HG02763 (cell line): ENCODE data around the gene VPS52.
A peak's percentile ranks its signal among the peaks of the same experiment; 100 is the strongest.

Source experiments
- ATAC-seq: cut with Tn5 transposase; IDR thresholded peaks from one replicate; pipeline ENCODE4 v1.9.1; 2021; ENCODE audit warnings: mild to moderate bottlenecking, moderate library complexity; ENCODE audit not compliant: unreplicated experiment

VPS52 gene

GRCh38 chr6:33271468-33272274, at the start of gene VPS52, which contains the start of gene RPS18:
Gene VPS52 (minus strand): TSS chr6:33271876. CDS start chr6:33271675, 201 bp downstream.
Gene RPS18 (plus strand): TSS chr6:33272075. CDS start chr6:33272120, 45 bp downstream.
- ATAC-seq = peak; percentile 83

GRCh38 chr6:33321227-33321626, 49.6 kb upstream of the VPS52 start:
- no peak for ATAC-seq

GRCh38 chr6:33320315-33321181, 48.9 kb upstream of the VPS52 start:
- ATAC-seq = no peak

GRCh38 chr6:33319939-33320314, 48.3 kb upstream of the VPS52 start:
- ATAC-seq = no peak

- no peak for ATAC-seq
Measured at GRCh38 chr6:33318426-33319073, 46.9 kb upstream of the VPS52 start.

GRCh38 chr6:33317669-33318425, 46.2 kb upstream of the VPS52 start, which contains the start of gene ZBTB22:
Gene ZBTB22 (minus strand): TSS chr6:33317744. CDS start chr6:33316916, 828 bp downstream.
- peak; percentile 51 for ATAC-seq

GRCh38 chr6:33317419-33317668, 45.7 kb upstream of the VPS52 start:
- ATAC-seq = no peak

- no peak for ATAC-seq
Measured at GRCh38 chr6:33316603-33317418, 45.1 kb upstream of the VPS52 start.

GRCh38 chr6:33315793-33316602, 44.3 kb upstream of the VPS52 start:
- no peak for ATAC-seq

GRCh38 chr6:33314943-33315792, 43.5 kb upstream of the VPS52 start:
- ATAC-seq = no peak

- no peak for ATAC-seq
Measured at GRCh38 chr6:33314515-33314942, 42.9 kb upstream of the VPS52 start.

- peak; percentile 33 for ATAC-seq
Measured at GRCh38 chr6:33313709-33314514, 42.2 kb upstream of the VPS52 start, which contains the start of gene TAPBP. Gene TAPBP (minus strand): TSS chr6:33314078. CDS start chr6:33314041, 37 bp downstream.

GRCh38 chr6:33313105-33313708, 41.5 kb upstream of the VPS52 start:
- no peak for ATAC-seq

GRCh38 chr6:33312361-33313104, 40.9 kb upstream of the VPS52 start:
- ATAC-seq = no peak

- ATAC-seq = no peak
Measured at GRCh38 chr6:33306356-33306755, 34.7 kb upstream of the VPS52 start.

GRCh38 chr6:33305052-33305451, 33.4 kb upstream of the VPS52 start:
- no peak for ATAC-seq
